Activated CD4-positive, alpha-beta T cell treated with anti-CD3 and anti-CD28 coated beads, Interleukin-2, Interleukin-6, amounts not matched to agents 100 ng/mL and 50 ng/mL, durations not matched to agents 16 hours and 8 hours (primary cell): Measurements from ENCODE around the gene RIOK2.
"Not testable (repeated sequence)": the region's sequence is repeated elsewhere in the genome, so short reads cannot be mapped to it uniquely, and the experiment has no call there.

Experiments
- DNase-seq: peaks from one replicate; pipeline ENCODE4 v3.0.0-alpha.2; 2020

Gene RIOK2

DNA sequence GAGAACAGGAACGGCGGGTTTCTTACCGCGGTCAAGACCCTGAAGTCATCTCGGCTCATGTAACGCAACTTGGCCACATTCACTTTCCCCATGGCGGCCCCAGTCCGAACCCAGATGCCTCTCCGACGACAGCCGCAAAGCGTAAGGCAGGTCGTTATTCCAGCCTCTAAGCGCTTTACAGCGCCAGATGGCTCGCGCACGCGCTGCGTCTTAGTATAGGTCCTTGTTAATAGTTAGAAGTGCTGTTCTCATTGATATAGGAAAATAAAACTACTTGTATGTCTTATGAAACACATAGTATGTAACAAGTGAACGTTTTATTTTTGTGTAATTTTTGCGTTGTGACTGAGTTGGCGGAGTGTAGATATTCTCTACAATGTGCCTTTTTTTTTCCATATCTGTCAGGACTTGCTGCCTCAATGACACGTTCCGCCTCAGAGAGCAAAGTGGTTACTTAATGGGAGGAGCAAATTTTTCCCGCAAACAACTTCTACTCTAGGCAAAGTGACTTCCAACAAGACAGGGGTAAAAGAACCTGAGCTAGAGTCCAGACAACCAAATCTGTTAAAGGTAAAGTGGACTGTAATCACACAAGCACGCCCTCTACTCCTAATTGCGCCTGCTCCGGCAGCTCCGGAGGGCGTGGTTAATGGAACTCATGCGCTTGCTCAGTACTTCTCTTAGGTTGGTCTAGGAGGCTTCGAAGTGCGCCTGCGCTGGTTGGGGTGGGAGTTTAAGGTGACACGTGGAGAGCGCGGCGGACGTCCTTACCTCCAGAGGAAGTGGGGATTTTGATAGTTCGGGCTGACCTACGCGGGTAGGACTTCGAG lies at the start of gene RIOK2:
Gene RIOK2, minus strand, starts transcription at position 148 of the 830 bp plus-strand sequence. Its CDS starts 56 bp downstream, at position 92.
- peak; percentile 96 for DNase-seq

DNA sequence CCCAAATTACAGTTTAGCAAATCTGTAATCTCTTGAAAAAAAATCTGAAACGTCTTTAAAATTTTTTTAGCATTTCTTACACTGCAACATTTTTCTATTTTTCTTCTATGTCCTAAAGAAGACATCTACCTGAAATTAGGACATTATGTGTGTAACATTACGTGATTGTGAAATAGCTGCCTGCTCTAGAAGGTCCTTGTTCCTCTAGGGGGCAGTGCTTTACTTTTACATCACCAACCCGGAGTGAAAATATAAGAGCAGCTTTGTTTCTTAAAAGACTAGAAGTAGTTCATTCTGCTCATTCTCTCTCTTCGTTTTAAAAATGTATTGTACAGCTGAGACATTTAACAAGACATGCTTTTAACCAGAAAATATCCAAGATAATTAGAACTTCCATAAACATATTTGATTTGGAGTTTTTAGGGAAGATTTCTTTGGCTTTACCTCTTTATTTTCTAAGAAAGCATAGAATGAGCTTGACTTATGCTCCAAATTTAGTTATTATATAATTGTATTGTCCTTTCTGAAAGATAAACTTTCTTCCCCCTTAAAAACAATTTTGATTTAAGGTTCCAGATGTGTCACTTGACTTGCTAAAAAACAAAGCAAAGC lies 48.1 kb upstream of the RIOK2 start:
- DNase-seq = peak; percentile 65

- DNase-seq = no peak
Measured at GRCh38 chr5:97229688-97230285, 46.7 kb upstream of the RIOK2 start.

- no peak for DNase-seq
Measured at GRCh38 chr5:97229196-97229595, 46.1 kb upstream of the RIOK2 start.

GRCh38 chr5:97225222-97225621 lies 42.2 kb upstream of the RIOK2 start:
- DNase-seq = no peak

- DNase-seq = no peak
Measured at GRCh38 chr5:97224112-97224750, 41.2 kb upstream of the RIOK2 start.

DNA sequence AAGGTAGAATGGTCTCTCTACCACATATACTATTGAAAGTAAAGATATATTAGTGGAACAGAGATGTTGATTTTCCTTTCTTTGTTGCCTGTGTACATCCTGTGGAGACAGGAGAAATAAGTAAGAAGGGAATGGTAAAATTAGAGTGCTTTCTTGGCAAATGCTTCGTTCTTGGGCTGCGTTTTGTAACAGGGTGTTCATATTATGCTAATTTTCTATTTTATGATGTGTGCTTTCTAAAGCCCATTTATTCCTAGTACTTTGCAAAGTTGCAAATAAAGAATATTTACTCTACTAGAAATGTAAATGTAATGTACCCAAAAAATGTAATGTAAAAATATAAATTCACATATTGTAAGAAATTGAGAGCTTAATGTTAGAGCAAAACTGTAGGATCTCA lies 40.5 kb upstream of the RIOK2 start:
- no peak for DNase-seq

DNA sequence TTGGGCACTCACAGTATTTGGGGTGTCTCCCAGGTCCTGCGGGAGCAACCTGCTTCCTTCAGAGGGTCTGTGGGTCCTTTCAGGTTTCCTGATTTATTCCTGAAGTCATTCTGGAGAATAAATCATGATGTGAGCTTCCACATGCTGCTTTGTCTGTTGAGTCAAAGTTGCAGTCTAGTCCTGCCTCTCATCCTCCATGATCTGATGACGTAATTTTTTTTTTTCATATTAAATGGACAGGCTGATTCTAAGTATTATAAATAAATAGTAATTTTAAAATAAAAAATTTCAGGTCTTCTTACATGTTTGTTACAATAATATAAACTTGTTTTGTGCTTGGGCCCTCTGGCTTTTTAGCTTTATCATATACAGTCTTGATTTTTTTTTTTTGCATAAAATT lies 26.3 kb upstream of the RIOK2 start:
- DNase-seq = no peak

GRCh38 chr5:97208714-97209113 lies 25.7 kb upstream of the RIOK2 start:
- no peak for DNase-seq

- DNase-seq = no peak
Measured at GRCh38 chr5:97208184-97208713, 25.2 kb upstream of the RIOK2 start.

DNA sequence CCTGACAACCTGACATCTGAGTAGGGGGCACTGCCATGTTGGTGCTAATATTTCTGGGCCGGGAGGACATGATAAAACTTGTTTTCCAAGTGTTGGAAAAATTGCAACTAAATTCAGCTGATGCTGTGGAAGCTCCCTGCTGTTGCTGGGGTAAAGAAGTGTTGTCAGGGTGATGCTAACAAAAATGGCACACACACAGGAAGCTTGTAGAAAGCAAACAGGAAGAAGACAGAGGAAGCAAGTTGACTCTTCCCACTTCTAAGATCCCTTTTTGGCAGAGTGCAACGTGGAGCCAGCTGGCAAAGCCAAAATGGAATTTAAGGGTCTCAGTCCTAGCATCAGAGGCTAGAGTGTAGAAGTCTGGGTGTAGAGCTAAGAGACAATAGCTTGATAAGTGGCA lies 11.3 kb upstream of the RIOK2 start:
- DNase-seq = no peak

DNA sequence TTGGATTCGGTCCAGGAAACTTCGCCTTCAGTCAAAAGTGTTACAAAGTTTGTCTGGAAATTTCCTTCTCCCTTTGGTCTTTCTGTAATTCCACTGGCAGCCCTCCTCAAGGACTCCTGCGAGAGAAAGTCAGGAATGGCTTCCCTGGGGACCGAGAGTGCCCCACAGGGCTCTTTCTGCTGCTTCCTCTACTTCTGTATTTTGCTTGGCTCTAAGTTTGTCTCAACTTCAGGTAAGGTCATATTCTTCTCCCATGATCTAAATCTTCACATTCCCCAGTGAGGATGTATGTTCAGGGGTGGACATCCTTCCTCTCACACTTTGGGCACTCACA lies 10.3 kb upstream of the RIOK2 start:
- no peak for DNase-seq

- no peak for DNase-seq
Measured at GRCh38 chr5:97192580-97193354, 9.7 kb upstream of the RIOK2 start.

DNA sequence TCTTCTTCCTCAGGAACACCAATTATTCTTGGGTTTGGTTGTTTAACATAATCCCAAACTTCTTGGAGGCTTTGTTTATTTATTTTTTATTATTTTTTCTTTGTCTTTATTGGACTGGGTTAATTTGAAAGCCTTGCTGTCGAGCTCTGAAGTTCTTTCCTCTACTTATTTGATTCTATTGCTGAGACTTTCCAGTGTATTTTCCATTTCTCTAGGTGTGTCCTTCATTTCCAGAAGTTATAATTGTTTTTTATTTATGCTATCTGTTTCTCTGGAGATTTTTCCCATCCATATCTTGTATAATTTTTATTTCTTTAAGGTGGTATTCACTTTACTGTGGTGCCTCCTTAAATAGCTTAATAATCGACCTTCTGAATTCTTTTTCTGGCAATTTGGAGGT lies 8.8 kb upstream of the RIOK2 start:
- no peak for DNase-seq

DNA sequence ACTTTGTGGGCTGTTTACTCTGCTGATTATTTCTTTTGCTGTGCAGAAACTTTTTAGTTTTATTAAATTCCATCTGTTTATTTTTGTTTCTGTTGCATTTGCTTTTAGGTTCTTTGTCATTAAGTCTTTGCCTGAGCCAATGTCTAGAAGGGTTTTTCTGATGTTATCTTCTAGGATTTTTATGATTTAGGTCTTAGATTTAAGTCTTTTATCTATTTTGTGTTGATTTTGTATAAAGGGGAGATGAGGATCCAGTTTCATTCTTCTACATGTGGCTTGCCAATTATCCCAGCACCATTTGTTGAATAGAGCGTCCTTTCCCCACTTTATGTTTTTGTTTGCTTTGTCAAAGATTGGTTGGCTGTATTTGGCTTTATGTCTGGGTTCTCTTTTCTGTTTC lies 6.5 kb upstream of the RIOK2 start:
- not testable (repeated sequence) for DNase-seq

DNA sequence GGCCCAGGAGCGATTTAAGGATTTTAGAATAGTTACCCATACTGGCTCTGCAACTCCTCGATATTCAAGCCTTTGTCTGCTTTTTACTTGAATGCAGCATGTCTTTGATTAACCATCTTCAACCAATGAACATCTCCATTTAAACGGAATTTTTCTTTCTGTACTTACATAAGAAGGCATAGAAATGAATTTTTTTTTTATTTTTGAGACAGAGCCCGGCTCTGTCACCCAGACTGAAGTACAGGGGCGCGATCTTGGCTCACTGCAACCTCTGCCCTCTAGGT lies 825 bp upstream of the RIOK2 start:
- no peak for DNase-seq

GRCh38 chr5:97182571-97183099 lies 412 bp downstream of the RIOK2 start:
- peak; percentile 10 for DNase-seq

DNA sequence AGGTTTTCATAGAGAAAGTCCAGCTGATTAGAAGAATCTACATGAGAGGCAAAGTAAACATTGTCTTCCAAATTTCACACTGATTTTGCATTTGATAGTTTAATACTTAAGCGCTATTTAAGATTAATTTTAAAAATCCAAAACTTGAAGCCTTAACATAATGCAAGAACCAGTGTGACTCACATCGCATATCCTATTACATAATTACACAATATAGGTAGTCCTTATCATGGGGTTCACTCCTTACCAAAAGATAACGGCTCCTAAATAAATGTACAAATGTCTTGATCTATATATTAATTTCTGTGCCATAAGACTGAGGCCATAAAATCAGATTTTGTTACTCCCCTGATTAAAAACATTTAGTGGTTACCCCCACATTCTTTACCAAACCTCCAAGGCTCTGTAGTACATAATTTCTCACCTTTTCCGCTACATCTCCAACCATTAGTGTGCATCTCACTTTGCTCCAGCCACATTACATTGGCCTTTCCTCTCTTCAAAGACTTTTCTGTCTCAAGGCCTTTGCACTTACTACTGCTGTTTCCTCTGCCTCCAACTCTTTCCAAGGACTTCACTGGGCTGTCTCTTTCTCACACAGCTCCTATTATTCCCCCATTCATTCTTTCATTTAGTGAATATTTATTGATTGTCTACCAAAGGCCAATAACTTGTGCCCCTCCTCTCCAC lies 1.0 kb downstream of the RIOK2 start:
- DNase-seq = no peak

DNA sequence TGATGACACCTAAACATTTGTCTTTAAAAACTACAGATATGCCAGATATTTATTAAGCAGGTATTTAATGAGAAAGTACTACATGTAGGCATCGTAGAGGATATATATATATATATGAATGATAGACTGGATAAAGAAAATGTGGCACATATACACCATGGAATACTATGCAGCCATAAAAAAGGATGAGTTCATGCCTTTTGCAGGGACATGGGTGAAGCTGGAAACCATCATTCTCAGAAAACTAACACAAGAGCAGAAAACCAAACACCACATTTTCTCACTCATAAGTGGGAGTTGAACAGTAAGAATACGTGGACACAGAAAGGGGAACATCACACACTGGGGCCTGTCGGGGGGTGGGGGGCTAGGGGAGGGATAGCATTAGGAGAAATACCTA lies 3.6 kb downstream of the RIOK2 start:
- DNase-seq = not testable (repeated sequence)

GRCh38 chr5:97172227-97172626 lies 10.8 kb downstream of the RIOK2 start:
- no peak for DNase-seq

DNA sequence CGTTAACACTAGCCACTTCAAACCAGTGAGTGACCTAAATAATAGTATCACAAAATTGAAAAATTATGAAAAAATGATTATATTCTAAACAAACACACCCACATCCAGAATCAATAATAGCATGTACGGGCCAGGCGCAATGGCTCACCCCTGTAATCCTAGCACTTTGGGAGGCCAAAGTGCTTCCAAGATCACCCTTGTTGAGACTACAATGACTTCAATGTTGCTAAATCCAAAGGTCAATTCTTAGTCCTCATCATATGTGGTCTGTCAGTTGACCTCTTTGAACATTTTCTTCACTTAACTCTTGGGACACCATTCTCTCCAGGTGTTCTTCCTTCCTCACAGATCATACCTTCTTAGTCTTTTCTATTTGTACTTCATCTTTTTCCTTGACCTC lies 11.3 kb downstream of the RIOK2 start:
- DNase-seq = no peak

DNA sequence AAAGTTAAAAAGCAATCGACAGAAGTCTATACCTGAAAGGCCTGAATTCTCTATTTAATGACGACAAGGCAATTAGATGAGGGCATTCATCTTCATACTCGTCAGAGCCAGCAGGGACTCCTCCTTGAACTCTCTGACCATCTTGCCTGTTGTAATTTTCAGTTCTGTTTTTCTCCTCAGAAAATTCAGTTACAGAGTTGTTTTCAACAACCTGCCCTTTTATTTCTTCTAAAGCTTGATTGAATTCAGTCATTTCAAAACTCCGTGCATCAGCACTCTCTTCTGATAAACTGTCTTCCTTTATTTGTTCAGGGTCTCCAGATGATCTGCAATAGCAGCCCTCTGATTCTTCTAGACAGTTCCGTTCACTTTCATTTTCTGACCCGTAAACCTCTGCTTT lies 15.6 kb downstream of the RIOK2 start:
- DNase-seq = peak; percentile 46
